HG02571 (cell line): ENCODE results near the gene FLYWCH2.
"Not testable (repeated sequence)": the region's sequence is repeated elsewhere in the genome, so short reads cannot be mapped to it uniquely, and the experiment has no call there.

Source experiments
- ATAC-seq: cut with Tn5 transposase; IDR thresholded peaks from one replicate; pipeline ENCODE4 v1.9.1; 2021; ENCODE audit warnings: mild to moderate bottlenecking, moderate library complexity; ENCODE audit not compliant: unreplicated experiment

FLYWCH2 gene

DNA sequence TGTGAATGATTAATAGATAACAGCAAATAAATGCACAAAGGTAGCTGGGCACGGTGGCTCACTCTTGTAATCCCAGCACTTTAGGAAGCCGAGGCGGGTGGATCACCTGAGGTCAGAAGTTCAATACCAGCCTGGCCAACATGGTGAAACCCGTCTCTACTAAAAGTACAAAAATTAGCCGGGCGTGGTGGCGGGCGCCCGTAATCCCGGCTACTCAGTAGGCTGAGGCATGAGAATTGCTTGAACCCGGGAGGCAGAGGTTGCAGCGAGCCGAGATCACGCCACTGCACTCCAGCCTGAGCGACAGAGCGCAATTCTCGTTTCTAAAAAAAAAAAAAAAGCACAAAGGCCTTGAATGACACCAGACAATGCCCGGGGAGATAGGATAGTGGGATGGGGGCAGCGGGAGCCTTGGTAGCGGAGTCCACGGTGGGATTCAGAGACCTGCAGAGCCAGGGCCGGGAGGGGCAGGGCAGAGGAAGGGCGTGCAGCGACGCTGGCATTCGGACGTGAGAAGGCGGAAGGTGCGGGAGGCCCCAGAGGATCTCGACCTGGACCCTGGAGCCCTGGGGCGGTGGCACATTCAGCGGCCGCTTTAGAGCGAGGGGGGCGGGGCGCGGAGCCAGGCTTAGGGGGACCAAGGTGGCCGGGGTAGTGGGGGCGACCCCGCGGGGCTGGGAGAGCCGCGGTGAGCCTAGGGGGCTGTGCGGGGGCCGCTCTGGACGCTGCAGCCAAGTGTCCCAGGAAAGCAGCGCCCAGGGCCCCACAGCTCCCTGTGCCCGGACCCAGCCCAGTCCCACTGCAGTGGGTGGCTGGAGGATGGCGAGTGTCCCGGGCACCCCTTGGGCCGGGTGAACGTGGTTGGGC, 999 bp upstream of the FLYWCH2 start:
- ATAC-seq, result peak; percentile 8

GRCh38 chr16:2883458-2883908, 468 bp downstream of the FLYWCH2 start:
- ATAC-seq, result no peak

- no peak for ATAC-seq
Observed at GRCh38 chr16:2884041-2884451, 1.0 kb downstream of the FLYWCH2 start.

DNA sequence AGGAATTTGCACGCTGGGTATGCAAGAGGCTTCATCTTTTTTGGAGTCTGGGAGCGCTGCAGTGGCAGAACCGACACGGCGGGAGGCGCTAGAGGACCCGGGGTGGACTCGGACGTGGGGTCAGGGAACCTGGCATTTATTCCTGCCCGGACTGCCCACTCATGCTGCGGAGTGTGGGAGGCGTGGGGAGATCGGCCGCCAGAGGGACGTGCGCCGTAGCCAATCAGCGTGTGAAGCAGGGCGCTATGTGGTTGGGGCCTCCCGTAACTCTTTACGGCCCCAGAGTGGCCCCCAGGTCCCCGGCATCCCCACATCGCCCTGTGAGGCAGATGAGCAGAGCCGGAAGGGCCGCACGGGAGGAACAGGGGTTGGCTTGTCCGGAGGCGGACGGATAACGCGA, 11.2 kb downstream of the FLYWCH2 start:
- no peak for ATAC-seq

DNA sequence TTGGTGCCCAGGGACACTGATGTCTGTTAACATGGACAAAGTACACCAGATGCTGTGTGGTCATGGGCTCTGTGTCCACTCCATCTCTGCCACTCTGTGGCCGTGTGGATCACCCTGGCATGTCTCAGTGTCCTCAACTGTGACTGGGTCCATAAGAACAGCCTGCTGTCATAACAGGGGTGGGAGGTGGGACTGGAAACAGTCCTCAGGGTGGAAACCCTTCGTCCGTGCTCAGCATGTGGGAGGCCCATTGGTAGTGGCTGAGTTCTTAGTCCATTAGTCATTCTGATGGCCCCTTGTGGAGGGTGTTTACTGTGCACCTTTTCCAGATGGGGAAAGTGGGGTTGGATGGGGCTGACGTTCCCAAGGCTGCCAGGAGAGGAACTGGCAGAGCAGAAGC, 12.8 kb downstream of the FLYWCH2 start:
- ATAC-seq, result no peak

GRCh38 chr16:2896480-2897010, 13.5 kb downstream of the FLYWCH2 start:
- ATAC-seq, result no peak

GRCh38 chr16:2897110-2897509, 14.1 kb downstream of the FLYWCH2 start:
- ATAC-seq, result no peak

DNA sequence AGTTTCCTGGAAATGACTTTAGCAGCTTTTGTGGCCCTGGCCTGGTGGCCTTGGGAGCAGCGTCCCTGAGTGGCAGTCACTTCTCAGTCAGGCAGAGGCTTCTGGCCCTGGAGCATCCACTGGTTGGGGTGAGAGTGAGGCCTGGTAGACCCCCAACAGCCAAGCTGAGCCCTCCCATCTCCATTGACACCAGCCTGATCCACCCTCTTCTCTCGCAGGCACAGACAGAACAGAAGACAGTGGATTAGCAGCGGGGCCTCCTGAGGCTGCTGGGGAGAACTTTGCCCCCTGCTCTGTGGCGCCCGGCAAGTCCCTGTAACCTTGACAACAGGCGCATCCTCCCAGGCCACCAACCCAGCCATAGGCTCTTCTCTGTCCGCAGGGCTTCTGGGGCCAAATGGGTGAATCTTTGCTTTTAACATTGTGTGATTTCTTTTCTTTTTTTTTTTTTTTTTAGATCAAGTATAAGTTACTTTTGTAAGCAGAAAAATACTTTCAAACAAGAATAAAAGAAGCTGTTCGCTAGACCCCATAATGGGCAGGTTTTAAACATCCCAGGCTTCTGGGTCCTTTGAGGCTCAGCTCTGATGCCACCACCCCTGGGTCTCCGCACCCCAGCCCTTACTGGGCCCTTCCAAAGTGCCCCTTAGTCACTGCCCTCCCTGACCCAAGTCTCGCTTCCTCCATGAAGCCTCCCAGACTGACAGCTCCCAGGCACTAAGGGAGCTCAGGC, 16.0 kb downstream of the FLYWCH2 start:
- no peak for ATAC-seq

DNA sequence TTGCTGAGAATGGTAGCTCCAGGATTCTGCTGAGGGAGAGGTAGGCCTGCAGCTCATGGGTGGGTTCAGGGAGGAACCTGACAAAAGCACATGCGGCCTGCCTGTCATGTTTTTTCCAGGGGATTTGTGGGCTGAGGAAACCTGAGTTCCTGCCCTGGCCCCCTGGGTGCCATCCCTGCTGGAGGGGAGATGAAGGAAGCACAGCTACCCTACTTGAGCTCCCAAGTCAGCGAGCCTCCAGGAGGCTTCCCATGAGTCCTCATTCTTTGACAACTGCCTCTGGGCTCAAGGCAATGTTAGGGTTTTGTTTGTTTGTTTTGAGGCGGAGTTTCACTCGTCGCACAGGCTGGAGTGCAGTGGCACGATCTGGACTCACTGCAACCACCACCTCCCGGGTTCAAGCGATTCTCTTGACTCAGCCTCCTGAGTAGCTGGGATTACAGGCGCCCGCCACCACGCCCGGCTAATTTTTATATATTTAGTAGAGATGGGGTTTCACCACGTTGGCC, 16.6 kb downstream of the FLYWCH2 start:
- ATAC-seq, result no peak

- no peak for ATAC-seq
Observed at GRCh38 chr16:2900526-2901075, 17.6 kb downstream of the FLYWCH2 start.

- ATAC-seq, result no peak
Observed at GRCh38 chr16:2902337-2903130, 19.5 kb downstream of the FLYWCH2 start.

- peak; percentile 40 for ATAC-seq
Observed at GRCh38 chr16:2904100-2904921, 21.3 kb downstream of the FLYWCH2 start.

DNA sequence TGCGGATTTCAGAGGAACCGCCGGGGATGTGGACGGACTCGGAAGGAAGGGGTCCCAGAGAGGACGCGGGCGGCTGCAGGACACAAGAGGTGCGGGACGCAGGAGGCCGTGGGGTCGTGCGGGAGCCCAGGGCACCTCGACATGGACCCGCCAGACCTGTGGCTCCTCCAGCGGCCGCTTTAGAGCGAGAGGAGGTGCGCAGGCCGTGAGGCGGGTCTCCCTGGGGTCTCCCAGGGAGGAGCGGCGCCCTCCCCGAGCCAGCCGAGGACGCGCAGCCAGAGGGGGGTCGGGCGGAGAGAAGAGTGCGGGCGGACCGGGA, 21.9 kb downstream of the FLYWCH2 start:
- peak; percentile 5 for ATAC-seq

- peak; percentile 71 for ATAC-seq
Observed at GRCh38 chr16:2905241-2905987, 22.4 kb downstream of the FLYWCH2 start.

- no peak for ATAC-seq
Observed at GRCh38 chr16:2905988-2906387, 23.0 kb downstream of the FLYWCH2 start.

DNA sequence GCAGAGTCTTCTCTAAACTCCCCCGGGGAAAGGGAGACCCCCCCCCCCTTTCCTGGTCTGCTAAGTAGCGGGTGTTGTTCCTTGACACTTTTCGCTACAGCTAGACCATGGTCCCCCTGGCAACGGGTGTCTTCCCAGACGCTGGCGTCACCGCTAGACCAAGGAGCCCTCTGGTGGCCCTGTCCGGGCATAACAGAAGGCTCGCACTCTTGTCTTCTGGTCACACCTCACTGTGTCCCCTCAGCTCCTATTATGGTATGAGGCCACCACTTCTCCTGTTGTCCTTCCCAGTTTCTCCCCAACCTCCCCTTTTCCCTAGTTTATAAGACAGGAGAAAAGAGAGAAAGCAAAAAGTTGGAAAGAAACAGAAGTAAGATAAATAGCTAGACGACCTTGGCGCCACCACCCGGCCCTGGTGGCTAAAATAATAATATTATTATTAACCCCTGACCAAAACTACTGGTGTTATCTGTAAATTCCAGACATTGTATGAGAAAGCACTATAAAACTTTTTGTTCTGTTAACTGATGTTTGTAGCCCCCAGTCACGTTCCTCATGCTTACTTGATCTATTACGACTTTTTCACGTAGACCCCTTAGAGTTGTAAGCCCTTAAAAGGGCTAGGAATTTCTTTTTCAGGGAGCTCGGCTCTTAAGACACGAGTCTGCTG, 24.2 kb downstream of the FLYWCH2 start:
- not testable (repeated sequence) for ATAC-seq

DNA sequence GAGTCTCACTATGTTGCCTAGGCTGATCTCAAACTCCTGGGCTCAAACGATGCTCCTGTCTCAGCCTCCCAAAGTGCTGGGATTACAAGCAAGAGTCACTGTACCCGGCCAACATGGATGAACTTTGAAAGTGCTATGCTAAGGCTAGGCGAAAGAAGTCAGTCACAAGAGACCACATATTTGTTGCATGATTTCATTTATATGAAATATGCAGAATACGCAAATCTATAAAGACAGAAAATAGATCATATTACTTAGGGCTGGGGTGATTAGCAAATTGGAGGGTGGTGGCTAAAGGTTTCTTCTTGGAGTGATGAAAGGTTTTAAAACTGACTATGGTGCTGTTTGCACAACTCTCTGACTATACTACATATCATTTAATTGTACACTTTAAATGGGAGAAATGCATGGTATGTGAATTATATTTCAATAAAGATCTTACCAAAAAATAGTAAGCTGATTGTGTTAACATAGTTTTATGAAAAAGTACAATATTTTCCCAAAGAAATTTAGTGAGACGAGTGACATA, 27.5 kb downstream of the FLYWCH2 start:
- no peak for ATAC-seq

DNA sequence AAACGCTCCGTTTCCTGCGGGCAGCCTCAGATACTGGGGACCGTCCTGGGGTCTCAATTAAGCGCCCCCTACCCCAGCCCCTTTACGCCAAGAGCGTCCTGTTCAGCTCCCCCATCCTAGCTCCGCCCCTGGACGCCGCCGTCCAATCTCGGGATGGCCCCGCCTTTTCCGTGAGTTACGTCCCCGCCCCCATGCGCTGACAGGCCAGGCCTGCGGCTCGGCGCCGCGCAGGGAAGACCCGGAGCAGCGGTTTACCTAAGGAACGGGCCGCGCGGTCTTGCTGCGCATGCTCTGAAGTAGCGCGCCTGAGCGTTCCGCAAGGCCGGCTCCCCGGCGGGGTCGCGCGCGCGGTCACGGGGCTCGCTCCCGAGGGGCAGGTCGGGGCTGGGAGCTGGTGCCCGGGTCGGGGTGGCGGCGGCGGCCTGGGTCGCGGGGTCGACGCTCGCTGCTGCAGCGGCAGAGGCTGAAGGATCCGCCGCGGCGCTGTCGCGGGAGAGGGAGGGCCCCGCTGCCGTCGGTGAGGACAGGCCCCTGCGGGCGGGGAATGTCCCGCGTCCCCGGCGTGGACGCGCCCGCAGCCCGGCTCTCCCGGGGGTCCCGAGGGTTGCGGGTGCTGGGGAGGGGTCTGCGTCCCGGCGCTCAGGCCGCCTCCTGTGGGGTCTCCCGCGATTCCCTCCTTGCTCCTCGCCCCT, 28.8 kb downstream of the FLYWCH2 start, which contains the start of gene FLYWCH1:
TSS of gene FLYWCH1 (plus strand) at position 294 of the 692 bp plus-strand sequence. CDS start 17,755 bp downstream, outside the sequence.
- peak; percentile 90 for ATAC-seq
